Effector memory CD4-positive, alpha-beta T cell (primary cell): ENCODE measurements around the gene MYH9.
A peak's percentile ranks its signal among the peaks of the same experiment; 100 is the strongest.

Source experiments
- DNase-seq, 3 donors: peaks; one replicate each; pipeline ENCODE4 v3.0.0-alpha.2; 2020
- H3K27ac ChIP-seq: 2 replicates; pipeline ENCODE4 v1.7.0; 2013; ENCODE audit warnings: mild to moderate bottlenecking, low read length, moderate library complexity; ENCODE audit not compliant: insufficient read depth, poor library complexity, severe bottlenecking
- H3K27me3 ChIP-seq: replicated peaks from 2 replicates; pipeline ENCODE4 v1.7.0; 2013; ENCODE audit warnings: mild to moderate bottlenecking, low read length; ENCODE audit not compliant: insufficient read depth, control insufficient read depth, poor library complexity, severe bottlenecking
- H3K36me3 ChIP-seq: 2 replicates; pipeline ENCODE4 v1.7.0; 2013; ENCODE audit warnings: mild to moderate bottlenecking, low read length, moderate library complexity; ENCODE audit not compliant: control insufficient read depth, insufficient read depth
- H3K4me1 ChIP-seq: 2 replicates; pipeline ENCODE4 v1.7.0; 2013; ENCODE audit warnings: low read length, mild to moderate bottlenecking; ENCODE audit not compliant: control insufficient read depth, insufficient read depth, poor library complexity, severe bottlenecking
- H3K4me3 ChIP-seq: 2 replicates; pipeline ENCODE4 v1.7.0; 2013; ENCODE audit warnings: low read length, low read depth, mild to moderate bottlenecking; ENCODE audit not compliant: insufficient read depth, poor library complexity, severe bottlenecking
- H3K9me3 ChIP-seq: 2 replicates; pipeline ENCODE4 v1.7.0; 2013; ENCODE audit warnings: mild to moderate bottlenecking, low read length, moderate library complexity; ENCODE audit not compliant: control insufficient read depth

Gene MYH9

DNA sequence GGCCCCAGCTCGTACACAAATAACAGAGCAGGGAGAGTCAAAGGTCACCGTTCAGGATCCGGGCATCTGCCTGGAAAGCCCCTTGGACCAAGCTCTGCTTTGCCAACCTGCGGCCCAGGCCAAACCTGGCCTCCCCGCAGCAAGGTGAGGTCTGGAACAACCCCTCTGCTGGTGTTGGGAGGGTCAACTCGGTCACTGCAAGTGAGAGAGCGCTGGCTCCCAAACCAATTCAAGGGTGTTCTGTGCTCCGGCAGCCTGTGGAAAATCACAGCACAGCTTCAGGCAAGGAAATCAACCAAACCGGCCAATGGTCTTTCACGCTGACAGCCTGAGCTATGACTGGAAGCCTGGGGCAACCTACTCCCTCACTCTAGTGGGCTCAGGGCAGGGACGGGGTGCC, 63.4 kb downstream of the MYH9 start:
- H3K4me1 ChIP-seq, result peaks cover 13% of the 10 kb centered on the region
- H3K27me3 ChIP-seq, result no peaks in the 10 kb centered on the region
- H3K27ac ChIP-seq, result no peak overlapping the region
- peaks cover 93% of the 10 kb centered on the region for H3K36me3 ChIP-seq
- H3K4me3 ChIP-seq, result no peak overlapping the region
- H3K9me3 ChIP-seq, result no peaks in the 10 kb centered on the region
- no peak for DNase-seq

DNA sequence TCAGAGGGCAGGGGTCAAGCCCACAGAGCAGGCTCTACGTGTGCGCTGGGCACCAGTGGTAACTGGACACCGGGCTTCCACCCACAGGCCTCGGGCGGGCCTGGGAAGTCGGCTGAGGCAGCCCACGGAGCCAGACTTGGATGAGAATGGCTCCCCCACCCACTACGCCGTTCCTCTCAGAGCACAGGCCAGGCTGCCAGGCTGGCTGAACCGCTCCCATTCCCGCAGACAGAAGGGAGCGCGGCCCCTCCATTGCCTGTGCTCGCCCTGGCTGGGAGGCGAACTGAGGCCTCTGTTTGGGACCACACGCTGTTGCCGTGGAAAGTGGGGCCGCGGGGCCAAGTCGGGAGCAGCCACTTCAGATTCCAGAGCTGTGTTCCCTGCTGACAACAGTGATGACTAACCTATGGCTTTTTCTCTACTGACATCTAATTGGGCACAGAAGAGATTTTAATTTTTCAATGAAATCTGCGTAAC, 63.9 kb downstream of the MYH9 start:
- DNase-seq, result no peak
- H3K27ac ChIP-seq, result no peak overlapping the region
- H3K36me3 ChIP-seq, result peaks cover 98% of the 10 kb centered on the region
- no peak overlapping the region for H3K4me3 ChIP-seq
- H3K9me3 ChIP-seq, result no peaks in the 10 kb centered on the region
- no peaks in the 10 kb centered on the region for H3K27me3 ChIP-seq
- peaks cover 8% of the 10 kb centered on the region for H3K4me1 ChIP-seq

DNA sequence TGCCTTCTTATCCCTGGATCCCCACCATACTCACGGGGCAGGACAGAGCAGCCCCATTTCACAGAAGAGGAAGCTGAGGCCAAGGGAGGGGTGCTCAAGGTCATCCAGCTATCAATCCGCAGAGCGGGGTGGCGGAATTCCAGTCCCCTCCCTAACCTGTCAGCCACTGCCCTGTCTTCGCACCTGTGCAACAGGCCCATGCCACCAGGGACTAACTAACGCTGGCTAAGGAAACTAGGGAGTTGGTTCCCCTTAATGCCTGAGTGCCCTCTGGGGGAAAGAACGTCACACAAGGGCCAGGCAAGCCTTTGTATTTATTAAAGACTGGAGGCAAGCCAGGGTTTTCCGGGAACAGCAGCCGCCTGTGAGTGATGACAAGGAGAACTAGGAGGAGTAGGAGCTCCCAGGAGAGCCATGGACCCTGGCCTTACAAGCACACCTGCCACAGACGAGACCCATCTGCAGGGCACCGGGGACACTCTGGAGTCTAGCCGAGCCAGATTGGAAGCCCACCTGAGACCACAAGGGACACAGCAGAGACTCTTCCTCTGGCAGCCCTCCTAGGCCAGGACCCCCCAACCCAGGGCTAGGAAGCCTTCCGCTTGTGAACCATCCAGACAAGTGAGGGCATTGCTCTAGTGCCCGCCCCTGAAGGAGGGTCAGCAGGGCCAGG, 64.4 kb downstream of the MYH9 start:
- no peaks in the 10 kb centered on the region for H3K9me3 ChIP-seq
- peaks cover 100% of the 10 kb centered on the region for H3K36me3 ChIP-seq
- peaks cover 2% of the 10 kb centered on the region for H3K4me1 ChIP-seq
- no peak for DNase-seq
- no peak overlapping the region for H3K4me3 ChIP-seq
- H3K27ac ChIP-seq, result peak overlapping the region; percentile 8
- no peaks in the 10 kb centered on the region for H3K27me3 ChIP-seq

DNA sequence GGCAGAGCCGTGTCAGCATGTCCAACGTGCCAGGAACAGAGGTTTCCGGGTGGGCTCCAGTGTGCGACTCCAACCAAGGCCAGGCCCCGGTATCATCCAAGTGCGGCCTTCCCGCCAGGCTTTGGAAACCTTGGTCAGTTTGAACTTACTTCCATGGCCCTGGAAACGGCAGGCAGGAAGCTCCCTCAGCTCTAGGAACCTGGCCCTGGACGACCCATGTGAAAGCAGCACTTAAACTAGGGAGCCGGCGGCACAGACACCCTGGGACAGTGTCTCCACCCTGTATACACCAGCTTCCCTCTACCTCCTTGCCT, 65.2 kb downstream of the MYH9 start:
- no peak for DNase-seq
- Histone ChIP-seq H3K36me3 (peaks cover 100% of the 10 kb centered on the region), H3K4me3 (no peak overlapping the region), H3K9me3 (no peaks in the 10 kb centered on the region), H3K4me1 (no peaks in the 10 kb centered on the region), H3K27me3 (no peaks in the 10 kb centered on the region), H3K27ac (no peak overlapping the region)

DNA sequence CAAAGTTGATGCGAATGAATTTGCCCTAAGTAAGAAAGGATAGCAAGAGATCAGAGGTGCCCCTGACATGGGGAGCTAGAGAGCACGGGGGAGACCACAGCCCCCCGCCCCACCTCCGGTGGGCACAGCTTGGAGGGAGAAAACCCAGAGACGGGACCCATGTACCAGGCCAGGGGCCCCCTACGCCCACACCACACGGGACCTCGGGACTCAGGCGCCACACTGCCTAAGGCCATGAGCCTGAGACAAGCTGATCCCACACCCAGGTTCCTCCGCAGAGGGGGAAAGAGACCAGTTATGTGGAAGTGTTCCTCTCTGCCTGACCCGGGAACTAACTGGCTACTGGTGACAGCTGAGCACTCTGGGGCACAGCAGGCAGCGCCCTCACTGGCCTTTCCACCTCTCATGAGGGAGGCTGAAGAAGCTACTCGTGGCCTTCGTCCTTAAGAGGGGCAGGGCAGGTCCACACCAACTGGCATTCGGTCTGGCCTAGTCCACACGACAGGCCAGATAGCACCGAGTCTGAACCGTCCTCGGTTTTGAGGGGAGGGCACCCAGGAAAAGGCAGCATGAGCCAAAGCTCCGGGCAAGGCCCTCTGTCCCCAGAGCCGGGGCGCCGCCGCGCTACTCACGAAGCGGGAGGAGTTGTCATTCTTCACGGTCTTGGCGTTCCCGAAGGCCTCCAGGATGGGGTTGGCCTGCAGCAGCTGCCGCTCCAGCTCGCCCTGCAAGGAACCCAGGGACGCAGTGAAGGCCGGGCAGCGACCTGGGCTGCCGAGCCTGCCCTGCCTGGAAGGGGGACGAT, 65.8 kb downstream of the MYH9 start:
- no peaks in the 10 kb centered on the region for H3K9me3 ChIP-seq
- H3K4me3 ChIP-seq, result no peak overlapping the region
- H3K36me3 ChIP-seq, result peaks cover 100% of the 10 kb centered on the region
- no peak overlapping the region for H3K27ac ChIP-seq
- H3K27me3 ChIP-seq, result no peaks in the 10 kb centered on the region
- DNase-seq, result no peak
- no peaks in the 10 kb centered on the region for H3K4me1 ChIP-seq

DNA sequence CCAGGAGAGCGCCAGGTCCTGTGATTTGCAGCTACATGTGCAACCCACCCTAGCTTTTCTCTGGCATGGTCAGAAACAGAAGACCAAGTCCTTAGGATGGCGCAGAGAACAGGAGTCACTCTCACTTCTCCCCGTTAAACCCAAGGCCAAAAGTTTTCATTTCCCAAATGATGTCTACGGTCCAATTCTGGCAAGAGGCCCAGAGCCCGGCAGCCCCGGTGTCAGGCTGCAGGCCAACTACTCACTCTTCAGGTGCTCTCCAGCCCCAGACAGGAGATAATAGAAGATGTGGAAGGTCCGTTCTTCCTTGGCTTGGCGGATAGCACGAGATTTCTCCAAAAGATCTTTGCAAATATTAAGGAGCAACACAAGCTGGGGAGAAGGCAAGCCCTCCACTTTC, 67.2 kb downstream of the MYH9 start:
- H3K27ac ChIP-seq, result peak overlapping the region; percentile 6
- H3K27me3 ChIP-seq, result no peaks in the 10 kb centered on the region
- H3K9me3 ChIP-seq, result no peaks in the 10 kb centered on the region
- DNase-seq, result no peak
- no peaks in the 10 kb centered on the region for H3K4me1 ChIP-seq
- H3K36me3 ChIP-seq, result peaks cover 97% of the 10 kb centered on the region
- H3K4me3 ChIP-seq, result no peak overlapping the region

DNA sequence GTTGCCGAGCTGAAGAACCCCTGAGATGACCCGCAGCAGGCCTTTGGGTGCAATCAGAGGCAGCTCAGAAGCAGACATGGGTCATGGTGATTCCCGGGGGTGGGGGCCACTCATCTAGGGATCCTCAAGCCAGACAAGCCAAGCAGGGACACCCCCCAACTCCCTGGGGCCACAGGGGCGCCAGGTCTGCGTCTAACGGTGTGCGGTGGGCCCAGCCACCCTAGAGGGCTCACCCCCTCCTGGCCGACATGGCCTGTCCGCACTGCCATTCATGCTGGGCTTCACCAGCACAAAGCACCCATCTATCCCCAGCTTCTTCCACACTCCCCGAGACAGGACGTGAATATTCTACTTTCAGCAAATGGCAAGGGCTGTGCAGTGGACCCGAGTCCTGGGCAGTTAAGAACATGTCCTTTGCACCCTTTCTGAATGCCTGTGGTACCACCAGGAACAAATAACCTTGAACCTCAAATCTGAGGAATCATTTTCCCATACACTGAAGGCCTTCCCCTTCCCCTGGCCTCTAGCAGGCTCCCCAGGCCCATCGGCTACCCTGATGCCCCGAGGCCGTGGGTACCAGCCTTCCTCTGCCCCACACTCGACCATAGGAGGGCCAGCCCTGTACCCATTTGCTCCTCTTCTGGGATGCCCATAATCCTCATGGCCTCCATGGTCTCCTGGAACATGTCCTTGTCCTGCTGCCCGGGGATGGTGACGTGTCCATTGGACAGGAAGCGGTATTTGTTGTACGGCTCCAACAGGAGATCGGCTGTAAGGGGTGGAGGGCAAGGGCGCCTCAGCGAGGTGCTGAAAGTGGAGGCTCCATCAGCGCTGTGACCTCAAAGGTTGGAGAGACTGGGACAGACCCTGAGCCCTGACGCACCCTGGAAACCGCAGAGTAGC, 67.9 kb downstream of the MYH9 start:
- Histone ChIP-seq H3K9me3 (no peaks in the 10 kb centered on the region), H3K27ac (peak overlapping the region; percentile 6), H3K27me3 (no peaks in the 10 kb centered on the region), H3K4me3 (no peak overlapping the region), H3K36me3 (peaks cover 97% of the 10 kb centered on the region), H3K4me1 (no peaks in the 10 kb centered on the region)
- DNase-seq, result no peak

DNA sequence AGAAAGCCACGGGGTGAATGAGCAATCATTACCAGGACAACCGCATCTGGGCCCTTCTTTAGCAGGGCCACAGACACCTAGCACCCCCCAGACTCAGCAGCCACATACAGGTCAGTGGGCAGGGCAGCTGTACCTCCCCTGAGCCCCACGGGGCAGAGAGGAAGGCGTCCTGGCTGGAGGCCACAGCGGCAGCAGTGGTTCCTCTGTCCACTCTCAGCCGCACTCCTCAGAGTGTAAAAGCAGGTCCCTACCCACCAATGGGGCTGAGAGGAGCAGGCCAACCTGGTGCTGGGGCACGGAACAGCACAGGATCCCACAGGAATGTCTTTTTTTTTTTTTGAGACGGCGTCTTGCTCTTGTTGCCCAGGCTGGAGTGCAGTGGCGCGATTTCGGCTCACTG, 69.3 kb downstream of the MYH9 start:
- Histone ChIP-seq H3K27me3 (no peaks in the 10 kb centered on the region), H3K27ac (no peak overlapping the region), H3K4me3 (no peak overlapping the region), H3K9me3 (no peaks in the 10 kb centered on the region), H3K4me1 (no peaks in the 10 kb centered on the region), H3K36me3 (peaks cover 97% of the 10 kb centered on the region)
- no peak for DNase-seq

DNA sequence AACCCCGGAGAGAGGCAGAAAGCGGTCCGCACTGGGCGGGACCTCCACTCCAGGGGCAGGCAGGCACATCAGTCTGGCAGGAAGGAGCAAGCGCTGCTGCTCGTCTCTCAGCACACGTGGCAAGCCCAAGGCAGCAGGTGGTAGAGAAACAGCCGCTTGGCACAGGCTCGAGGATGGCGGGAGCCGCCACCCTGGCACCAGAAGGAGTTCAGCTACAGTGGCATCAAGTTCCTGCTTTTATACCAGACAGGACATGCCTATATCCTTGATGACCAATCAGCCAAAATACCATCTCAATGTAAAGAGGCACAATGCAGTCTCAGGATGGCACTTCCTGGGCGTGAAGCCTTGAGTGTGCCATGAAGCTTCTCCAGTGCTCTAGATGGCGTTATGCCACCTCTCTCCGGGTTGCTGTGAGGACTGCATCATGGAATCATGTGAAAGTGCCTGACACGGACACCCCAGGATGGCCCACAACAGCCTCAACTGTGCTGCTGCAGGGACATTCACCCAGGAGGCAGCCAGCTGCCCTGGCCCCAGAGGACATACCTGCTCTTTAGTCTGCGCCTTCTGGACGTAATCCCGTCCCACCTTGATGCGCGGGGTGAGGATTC, 70.0 kb downstream of the MYH9 start:
- Histone ChIP-seq H3K27ac (no peak overlapping the region), H3K36me3 (peaks cover 97% of the 10 kb centered on the region)
- no peak for DNase-seq

More for the DNA sequence above, 70.0 kb downstream of the MYH9 start:
- Histone ChIP-seq H3K4me1 (no peaks in the 10 kb centered on the region), H3K4me3 (no peak overlapping the region), H3K27me3 (no peaks in the 10 kb centered on the region), H3K9me3 (no peaks in the 10 kb centered on the region)
